Measurements from ENCODE around the gene PRDM16.

The PRDM16 gene

GRCh38 chr1:3480369-3480719 lies 411.3 kb downstream of the PRDM16 start:
- H3K27me3 Mint-ChIP-seq, result peaks cover 64% of the 10 kb centered on the region
- H3K9me3 Mint-ChIP-seq, result no peaks in the 10 kb centered on the region
- no peaks in the 10 kb centered on the region for H3K36me3 Mint-ChIP-seq
- no peak for ATAC-seq
- H3K27ac Mint-ChIP-seq, result no peak overlapping the region
- H3K4me1 Mint-ChIP-seq, result no peaks in the 10 kb centered on the region
- no peak overlapping the region for H3K4me3 Mint-ChIP-seq

GRCh38 chr1:3481046-3481445 lies 412.0 kb downstream of the PRDM16 start:
- ATAC-seq, result no peak
- Mint-ChIP-seq H3K27ac (no peak overlapping the region), H3K36me3 (no peaks in the 10 kb centered on the region), H3K4me3 (no peak overlapping the region), H3K4me1 (no peaks in the 10 kb centered on the region), H3K9me3 (no peaks in the 10 kb centered on the region), H3K27me3 (peaks cover 64% of the 10 kb centered on the region)

- Mint-ChIP-seq H3K9me3 (no peaks in the 10 kb centered on the region), H3K27me3 (peaks cover 64% of the 10 kb centered on the region), H3K4me1 (no peaks in the 10 kb centered on the region), H3K4me3 (no peak overlapping the region), H3K27ac (no peak overlapping the region), H3K36me3 (no peaks in the 10 kb centered on the region)
- no peak for ATAC-seq
Measured at GRCh38 chr1:3481836-3482375, 412.9 kb downstream of the PRDM16 start.

GRCh38 chr1:3482378-3482849 lies 413.4 kb downstream of the PRDM16 start:
- H3K4me3 Mint-ChIP-seq, result no peak overlapping the region
- H3K4me1 Mint-ChIP-seq, result no peaks in the 10 kb centered on the region
- H3K36me3 Mint-ChIP-seq, result no peaks in the 10 kb centered on the region

GRCh38 chr1:3483380-3483779 lies 414.4 kb downstream of the PRDM16 start:
- Mint-ChIP-seq H3K27ac (no peak overlapping the region), H3K27me3 (peaks cover 55% of the 10 kb centered on the region), H3K4me1 (no peaks in the 10 kb centered on the region), H3K9me3 (no peaks in the 10 kb centered on the region), H3K36me3 (peaks cover under 1% of the 10 kb centered on the region), H3K4me3 (no peak overlapping the region)
- ATAC-seq, result no peak

More at GRCh38 chr1:3482378-3482849, 413.4 kb downstream of the PRDM16 start:
- no peak overlapping the region for H3K27ac Mint-ChIP-seq
- peaks cover 64% of the 10 kb centered on the region for H3K27me3 Mint-ChIP-seq
- H3K9me3 Mint-ChIP-seq, result no peaks in the 10 kb centered on the region
- ATAC-seq, result no peak

GRCh38 chr1:3483801-3484444 lies 414.9 kb downstream of the PRDM16 start:
- H3K4me3 Mint-ChIP-seq, result no peak overlapping the region
- H3K9me3 Mint-ChIP-seq, result peaks cover 2% of the 10 kb centered on the region
- H3K27me3 Mint-ChIP-seq, result peaks cover 49% of the 10 kb centered on the region
- no peaks in the 10 kb centered on the region for H3K4me1 Mint-ChIP-seq
- ATAC-seq, result no peak
- H3K36me3 Mint-ChIP-seq, result peaks cover 6% of the 10 kb centered on the region
- no peak overlapping the region for H3K27ac Mint-ChIP-seq

GRCh38 chr1:3485016-3485415 lies 416.0 kb downstream of the PRDM16 start:
- H3K4me3 Mint-ChIP-seq, result no peak overlapping the region
- peaks cover 9% of the 10 kb centered on the region for H3K36me3 Mint-ChIP-seq
- H3K9me3 Mint-ChIP-seq, result peaks cover 4% of the 10 kb centered on the region
- H3K27ac Mint-ChIP-seq, result no peak overlapping the region
- H3K4me1 Mint-ChIP-seq, result no peaks in the 10 kb centered on the region
- peaks cover 38% of the 10 kb centered on the region for H3K27me3 Mint-ChIP-seq
- no peak for ATAC-seq

All from stimulated activated memory B cell treated with anti-CD40 and anti-IgM and Interleukin-4, amounts not matched to agents 10 μg/mL and 1 μg/mL and 100 μg/mL, for 72 hours (primary cell).